ENCODE results near the gene ZNF426. TPM values are rescaled to one million over a fixed set of nuclear protein-coding genes. Genes with fewer than 3 reads are reported as not detected.
"Not testable (repeated sequence)": the region's sequence is repeated elsewhere in the genome, so short reads cannot be mapped to it uniquely, and the experiment has no call there.

ZNF426 gene
- polyA plus RNA-seq, 3 donors, result 1.7 to 6.4 (median 4.1) TPM

DNA sequence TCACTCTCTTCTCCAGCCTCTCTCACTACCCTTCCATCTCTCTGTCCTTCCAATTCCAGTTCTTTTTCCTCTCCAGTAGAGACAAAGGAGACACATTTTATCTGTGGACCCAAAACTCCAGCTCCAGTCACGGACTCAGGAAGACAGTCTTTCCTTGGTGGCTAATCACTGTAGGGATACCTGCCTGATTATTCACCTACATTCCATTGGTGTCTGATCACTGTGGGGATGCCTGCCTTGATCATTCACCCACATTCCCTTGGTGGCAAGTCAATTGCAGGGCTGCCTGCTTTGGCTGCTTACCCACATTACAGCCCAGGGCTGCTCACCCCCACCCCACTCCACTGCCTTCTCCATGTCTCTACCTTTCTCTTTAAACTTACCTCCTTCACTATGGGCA, 1.5 kb upstream of the ZNF426 start:
- H3K27ac ChIP-seq (ENCODE audit: low read depth in 1 of 2, low read length in 2 of 2); H3K4me3 ChIP-seq (replicated peaks in 1 of 3; ENCODE audit: low read depth in 2 of 3, low read length in 3 of 3); H3K27me3 Mint-ChIP-seq (ENCODE audit: low read depth in 3 of 3); H4K20me1 ChIP-seq (ENCODE audit: insufficient read depth, low read length); H3K4me1 Mint-ChIP-seq; H3K27me3 ChIP-seq (ENCODE audit: control insufficient read depth in 2 of 2, insufficient read depth in 2 of 2, low read length in 2 of 2); H3K4me2 ChIP-seq (replicated peaks; ENCODE audit: extremely low read depth, low read length, poor library complexity, severe bottlenecking); DNase-seq; H3K4me1 ChIP-seq (ENCODE audit: control insufficient read depth in 1 of 2, insufficient read depth in 2 of 2, low read length in 2 of 2); H3K9ac ChIP-seq (ENCODE audit: insufficient read depth, low read length, poor library complexity, severe bottlenecking); H3K4me3 Mint-ChIP-seq; H2AFZ ChIP-seq (ENCODE audit: insufficient read depth, low read depth, low read length, poor library complexity, severe bottlenecking): not testable (repeated sequence)
- peaks cover 14% of the 10 kb centered on the region for H3K79me2 ChIP-seq (ENCODE audit: insufficient read depth, low read length)
- WGBS (ENCODE audit: insufficient coverage), result 100% methylated on average over 1 of the region's 1 CpG
- H3K9me3 Mint-ChIP-seq, result peaks cover 26 to 55% (median 50%) of the 10 kb centered on the region in 7 donors
- H3K36me3 Mint-ChIP-seq, result peaks cover 17 to 23% of the 10 kb centered on the region in 2 donors
- H3K9me3 ChIP-seq (replicated peaks in 1 of 2; ENCODE audit: control insufficient read depth in 1 of 2, insufficient read depth in 1 of 2, low read length in 2 of 2), result peaks cover 43 to 46% of the 10 kb centered on the region in 2 donors
- H3K36me3 ChIP-seq (replicated peaks in 1 of 2; ENCODE audit: control insufficient read depth in 1 of 2, insufficient read depth in 2 of 2, low read length in 2 of 2), result peaks cover 10 to 14% of the 10 kb centered on the region in 2 donors
- intact Hi-C loops (cut with micrococcal nuclease), result loop anchor here in 1 of 2 donors (10.0 kb wide), 1 partner anchor 105 kb away; the partner anchor contains the start of gene ZNF266
- peak overlapping the region in 1 of 7 donors; percentile 0 for H3K27ac Mint-ChIP-seq

DNA sequence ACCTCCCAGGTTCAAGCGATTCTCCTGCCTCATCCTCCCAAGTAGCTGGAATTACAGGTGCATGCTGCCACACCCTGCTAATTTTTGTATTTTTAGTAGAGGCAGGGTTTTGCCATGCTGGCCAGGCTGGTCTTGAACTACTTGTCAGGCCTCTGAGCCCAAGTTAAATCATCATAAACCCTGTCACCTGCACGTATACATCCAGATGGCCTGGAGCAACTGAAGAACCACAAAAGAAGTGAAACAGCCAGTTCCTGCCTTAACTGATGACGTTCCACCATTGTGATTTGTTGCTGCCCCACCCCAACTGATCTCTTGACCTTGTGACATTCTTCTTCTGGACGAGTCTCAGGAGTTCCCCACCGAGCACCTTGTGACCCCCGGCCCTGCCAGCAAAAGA, 756 bp upstream of the ZNF426 start:
- H3K27me3 Mint-ChIP-seq (ENCODE audit: low read depth in 3 of 3); intact Hi-C loops (cut with micrococcal nuclease); H3K27me3 ChIP-seq (ENCODE audit: control insufficient read depth in 2 of 2, insufficient read depth in 2 of 2, low read length in 2 of 2); H3K4me2 ChIP-seq (replicated peaks; ENCODE audit: extremely low read depth, low read length, poor library complexity, severe bottlenecking); H3K4me1 ChIP-seq (ENCODE audit: control insufficient read depth in 1 of 2, insufficient read depth in 2 of 2, low read length in 2 of 2); H4K20me1 ChIP-seq (ENCODE audit: insufficient read depth, low read length); DNase-seq; H3K4me1 Mint-ChIP-seq: not testable (repeated sequence)
- peak overlapping the region in 1 of 2 donors; percentile 5 for H3K4me3 Mint-ChIP-seq
- H3K27ac Mint-ChIP-seq, result peak overlapping the region in 4 of 7 donors; percentile 0 to 97 (median 76)
- H3K9me3 ChIP-seq (replicated peaks in 1 of 2; ENCODE audit: control insufficient read depth in 1 of 2, insufficient read depth in 1 of 2, low read length in 2 of 2), result peaks cover 46 to 47% of the 10 kb centered on the region in 2 donors
- H3K4me3 ChIP-seq (replicated peaks in 1 of 3; ENCODE audit: low read depth in 2 of 3, low read length in 3 of 3), result peak overlapping the region in 1 of 3 experiments; percentile 88
- peaks cover 17 to 22% of the 10 kb centered on the region in 2 donors for H3K36me3 ChIP-seq (replicated peaks in 1 of 2; ENCODE audit: control insufficient read depth in 1 of 2, insufficient read depth in 2 of 2, low read length in 2 of 2)
- WGBS (ENCODE audit: insufficient coverage), result 91% methylated on average over 5 of the region's 6 CpGs
- peaks cover 31 to 61% (median 57%) of the 10 kb centered on the region in 7 donors for H3K9me3 Mint-ChIP-seq
- peak overlapping the region; percentile 69 to 89 for H3K27ac ChIP-seq (ENCODE audit: low read depth in 1 of 2, low read length in 2 of 2)
- H3K79me2 ChIP-seq (ENCODE audit: insufficient read depth, low read length), result peaks cover 14% of the 10 kb centered on the region
- peak overlapping the region; percentile 84 for H2AFZ ChIP-seq (ENCODE audit: insufficient read depth, low read depth, low read length, poor library complexity, severe bottlenecking)
- peaks cover 24 to 30% of the 10 kb centered on the region in 2 donors for H3K36me3 Mint-ChIP-seq
- H3K9ac ChIP-seq (ENCODE audit: insufficient read depth, low read length, poor library complexity, severe bottlenecking), result peak overlapping the region; percentile 90

DNA sequence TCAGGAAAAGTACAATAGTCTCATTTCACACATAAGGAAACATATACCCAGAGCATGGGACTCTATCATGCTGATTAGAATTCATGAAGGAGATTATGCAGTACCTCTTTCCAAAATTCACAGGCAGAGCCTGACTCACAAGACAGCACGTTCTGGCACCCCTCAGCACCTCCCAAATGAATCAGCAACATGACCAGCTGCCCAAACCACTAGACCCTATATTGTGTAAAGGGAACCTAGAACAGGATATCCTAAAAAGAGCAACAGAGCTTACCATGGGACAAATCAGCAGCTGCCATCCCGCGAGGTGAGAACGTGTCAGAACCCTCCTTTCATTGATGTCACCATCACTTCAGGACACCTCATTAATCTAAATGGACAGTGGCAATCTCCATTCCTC, 2.5 kb downstream of the ZNF426 start:
- no peaks in the 10 kb centered on the region for H3K27me3 ChIP-seq (ENCODE audit: control insufficient read depth in 2 of 2, insufficient read depth in 2 of 2, low read length in 2 of 2)
- H3K4me3 Mint-ChIP-seq, result no peak overlapping the region
- peaks cover 5 to 9% of the 10 kb centered on the region in 2 donors for H3K4me1 ChIP-seq (ENCODE audit: control insufficient read depth in 1 of 2, insufficient read depth in 2 of 2, low read length in 2 of 2)
- H3K4me1 Mint-ChIP-seq, result peaks cover 9% of the 10 kb centered on the region
- H3K4me2 ChIP-seq (replicated peaks; ENCODE audit: extremely low read depth, low read length, poor library complexity, severe bottlenecking), result no peak overlapping the region
- H3K27me3 Mint-ChIP-seq (ENCODE audit: low read depth in 3 of 3), result peaks cover 0 to 3% (median 0%) of the 10 kb centered on the region in 3 donors
- peaks cover 14% of the 10 kb centered on the region for H3K79me2 ChIP-seq (ENCODE audit: insufficient read depth, low read length)
- H3K36me3 ChIP-seq (replicated peaks in 1 of 2; ENCODE audit: control insufficient read depth in 1 of 2, insufficient read depth in 2 of 2, low read length in 2 of 2), result peaks cover 47 to 54% of the 10 kb centered on the region in 2 donors
- no peak overlapping the region for H2AFZ ChIP-seq (ENCODE audit: insufficient read depth, low read depth, low read length, poor library complexity, severe bottlenecking)
- H3K9me3 ChIP-seq (replicated peaks in 1 of 2; ENCODE audit: control insufficient read depth in 1 of 2, insufficient read depth in 1 of 2, low read length in 2 of 2), result peaks cover 59 to 68% of the 10 kb centered on the region in 2 donors
- H3K9me3 Mint-ChIP-seq, result peaks cover 52 to 79% (median 76%) of the 10 kb centered on the region in 7 donors
- H4K20me1 ChIP-seq (ENCODE audit: insufficient read depth, low read length), result no peaks in the 10 kb centered on the region
- no peak overlapping the region for H3K27ac ChIP-seq (ENCODE audit: low read depth in 1 of 2, low read length in 2 of 2)
- no peak for DNase-seq
- TF ChIP-seq, protein P1, sequence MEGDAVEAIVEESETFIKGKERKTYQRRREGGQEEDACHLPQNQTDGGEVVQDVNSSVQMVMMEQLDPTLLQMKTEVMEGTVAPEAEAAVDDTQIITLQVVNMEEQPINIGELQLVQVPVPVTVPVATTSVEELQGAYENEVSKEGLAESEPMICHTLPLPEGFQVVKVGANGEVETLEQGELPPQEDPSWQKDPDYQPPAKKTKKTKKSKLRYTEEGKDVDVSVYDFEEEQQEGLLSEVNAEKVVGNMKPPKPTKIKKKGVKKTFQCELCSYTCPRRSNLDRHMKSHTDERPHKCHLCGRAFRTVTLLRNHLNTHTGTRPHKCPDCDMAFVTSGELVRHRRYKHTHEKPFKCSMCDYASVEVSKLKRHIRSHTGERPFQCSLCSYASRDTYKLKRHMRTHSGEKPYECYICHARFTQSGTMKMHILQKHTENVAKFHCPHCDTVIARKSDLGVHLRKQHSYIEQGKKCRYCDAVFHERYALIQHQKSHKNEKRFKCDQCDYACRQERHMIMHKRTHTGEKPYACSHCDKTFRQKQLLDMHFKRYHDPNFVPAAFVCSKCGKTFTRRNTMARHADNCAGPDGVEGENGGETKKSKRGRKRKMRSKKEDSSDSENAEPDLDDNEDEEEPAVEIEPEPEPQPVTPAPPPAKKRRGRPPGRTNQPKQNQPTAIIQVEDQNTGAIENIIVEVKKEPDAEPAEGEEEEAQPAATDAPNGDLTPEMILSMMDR (IDR thresholded peaks at IDR 0.05), result no peak
- no peak overlapping the region for H3K9ac ChIP-seq (ENCODE audit: insufficient read depth, low read length, poor library complexity, severe bottlenecking)
- H3K4me3 ChIP-seq (replicated peaks in 1 of 3; ENCODE audit: low read depth in 2 of 3, low read length in 3 of 3), result no peak overlapping the region
- peaks cover 57 to 61% of the 10 kb centered on the region in 2 donors for H3K36me3 Mint-ChIP-seq
- H3K27ac Mint-ChIP-seq, result no peak overlapping the region
- WGBS (ENCODE audit: insufficient coverage), result 80% methylated on average over 1 of the region's 4 CpGs
- intact Hi-C loops (cut with micrococcal nuclease), result no loop called here
